22Rv1 (cell line): ENCODE data around the gene TGFBR3.

Experiments
- CTCF ChIP-seq: fragments of 450-650 bp; IDR thresholded peaks from 2 replicates; pipeline ENCODE4 v1.5.1; 2017; ENCODE audit warnings: mild to moderate bottlenecking
- ZFX ChIP-seq: fragments of 450-650 bp; IDR thresholded peaks from 2 replicates; pipeline ENCODE4 v1.6.1; 2017; ENCODE audit warnings: antibody characterized with exemption, borderline replicate concordance

GRCh38 chr1:91750398-91750996, 135.5 kb downstream of the TGFBR3 start:
- TF ChIP-seq CTCF (no peak), ZFX (no peak)
